GM23338 (cell line): ENCODE data around the gene FADD. TPM values are rescaled to one million over a fixed set of nuclear protein-coding genes. Genes with fewer than 3 reads are reported as not detected.
"Not testable (repeated sequence)": the region's sequence is repeated elsewhere in the genome, so short reads cannot be mapped to it uniquely, and the experiment has no call there.

ENCODE experiments used
- ATAC-seq: fragments of 200-7000 bp; cut with Tn5 transposase; 3 replicates; pipeline ENCODE4 v1.9.1; 2020
- DNase-seq: peaks from one replicate; pipeline ENCODE4 v3.0.0-alpha.2; 2015; ENCODE audit warnings: low spot score
- H2AFZ ChIP-seq: fragments of 200-600 bp; sonication (generic); 2 replicates; pipeline ENCODE4 v1.8.0; 2016; ENCODE audit warnings: antibody characterized with exemption, mild to moderate bottlenecking, moderate library complexity
- H3F3A ChIP-seq: fragments of 200-600 bp; sonication (generic); replicated peaks from 2 replicates; pipeline ENCODE4 v1.8.0; 2017; ENCODE audit warnings: antibody characterized with exemption, mixed run types, low read depth
- H3K27ac ChIP-seq: fragments of 200-600 bp; sonication (generic); 2 replicates; pipeline ENCODE4 v1.6.1; 2016; ENCODE audit warnings: low read depth
- H3K27me3 ChIP-seq: fragments of 200-600 bp; sonication (generic); 2 replicates; pipeline ENCODE4 v1.8.0; 2016; ENCODE audit warnings: mild to moderate bottlenecking, mixed run types, moderate library complexity; ENCODE audit not compliant: insufficient read depth
- H3K36me3 ChIP-seq: fragments of 200-600 bp; sonication (generic); 2 replicates; pipeline ENCODE4 v1.8.0; 2016; ENCODE audit warnings: mild to moderate bottlenecking; ENCODE audit not compliant: insufficient read depth
- H3K4me1 ChIP-seq: fragments of 200-600 bp; sonication (generic); 2 replicates; pipeline ENCODE4 v1.8.0; 2016; ENCODE audit warnings: mild to moderate bottlenecking, moderate library complexity; ENCODE audit not compliant: insufficient read depth
- H3K4me2 ChIP-seq: fragments of 200-600 bp; sonication (generic); 2 replicates; pipeline ENCODE4 v1.7.1; 2017; ENCODE audit warnings: mixed run types
- H3K4me3 ChIP-seq: fragments of 200-600 bp; sonication (generic); 2 replicates; pipeline ENCODE4 v1.6.1; 2016; ENCODE audit warnings: mixed run types
- H3K79me2 ChIP-seq: fragments of 200-600 bp; sonication (generic); replicated peaks from 2 replicates; pipeline ENCODE4 v1.8.0; 2017; ENCODE audit warnings: mild to moderate bottlenecking; ENCODE audit not compliant: insufficient read depth
- H3K9me2 ChIP-seq: fragments of 200-600 bp; sonication (generic); 2 replicates; pipeline ENCODE4 v1.8.0; 2017; ENCODE audit not compliant: insufficient read depth
- H4K20me1 ChIP-seq: fragments of 200-600 bp; sonication (generic); replicated peaks from 2 replicates; pipeline ENCODE4 v1.8.0; 2017; ENCODE audit warnings: mild to moderate bottlenecking; ENCODE audit not compliant: insufficient read depth
- H3K27ac Mint-ChIP-seq: 2 replicates; pipeline ENCODE4 v1.8.0; 2020; ENCODE audit warnings: inconsistent platforms, mild to moderate bottlenecking, moderate library complexity, mixed read lengths
- H3K27me3 Mint-ChIP-seq: 3 replicates; pipeline ENCODE4 v1.8.0; 2022; ENCODE audit warnings: low read depth, mild to moderate bottlenecking, moderate library complexity, mixed read lengths, inconsistent platforms; ENCODE audit not compliant: insufficient read depth, poor library complexity
- H3K36me3 Mint-ChIP-seq: 3 replicates; pipeline ENCODE4 v1.8.0; 2021; ENCODE audit warnings: low read depth, mild to moderate bottlenecking, inconsistent platforms, moderate library complexity, mixed read lengths
- H3K4me1 Mint-ChIP-seq: 3 replicates; pipeline ENCODE4 v1.8.0; 2020; ENCODE audit warnings: mild to moderate bottlenecking, inconsistent platforms, mixed read lengths
- H3K4me3 Mint-ChIP-seq: 3 replicates; pipeline ENCODE4 v1.8.0; 2021; ENCODE audit warnings: moderate library complexity, mild to moderate bottlenecking, inconsistent platforms, mixed read lengths
- H3K9me3 Mint-ChIP-seq: 3 replicates; pipeline ENCODE4 v1.8.0; 2020; ENCODE audit warnings: moderate library complexity, mild to moderate bottlenecking, inconsistent platforms, mixed read lengths
- EZH2phosphoT487 ChIP-seq: fragments of 200-600 bp; sonication (generic); IDR thresholded peaks from one replicate; pipeline ENCODE4 v1.8.1; 2018; ENCODE audit warnings: antibody characterized with exemption; ENCODE audit not compliant: unreplicated experiment
- JUNB ChIP-seq: IDR thresholded peaks from one replicate; pipeline ENCODE4 v1.6.1; 2016; ENCODE audit warnings: antibody characterized with exemption; ENCODE audit not compliant: unreplicated experiment
- REST ChIP-seq: IDR thresholded peaks from one replicate; pipeline ENCODE4 v1.6.1; 2018; ENCODE audit warnings: antibody characterized with exemption; ENCODE audit not compliant: unreplicated experiment
- ZNF331 ChIP-seq: fragments of 250-450 bp; sonication (Bioruptor Pico); IDR thresholded peaks from 2 replicates; pipeline ENCODE4 v1.5.0; 2020; ENCODE audit warnings: low read depth, mild to moderate bottlenecking, moderate library complexity
- polyA plus RNA-seq: library from polyadenylated mRNA; unstranded; fragments of >200 nt; fragmentation: Nextera tagmentation; extraction: Ambion mirVana; gene quantifications from 2 replicates; pipeline ENCODE4 v1.2.1, GENCODE V29; 2016
- total RNA-seq: library from RNA; depleted of rRNA; stranded (reverse); fragments of >200 nt; shearing (Covaris generic); gene quantifications from 2 replicates; pipeline ENCODE4 v1.2.3, GENCODE V29; 2014

The FADD gene
- total and polyA plus RNA-seq, 2 experiments from 2014 or later: 19.7 to 65.8 TPM

- ATAC-seq: no peak
Measured at GRCh38 chr11:70200212-70200844, 2.8 kb upstream of the FADD start.

GRCh38 chr11:70201047-70201446 lies 2.0 kb upstream of the FADD start:
- H2AFZ ChIP-seq, H3K4me2 ChIP-seq, H3K4me3 ChIP-seq, H3K36me3 ChIP-seq, H3K27ac ChIP-seq, H3K9me3 Mint-ChIP-seq, H3K4me3 Mint-ChIP-seq, H3F3A ChIP-seq, DNase-seq, H3K9me2 ChIP-seq, ATAC-seq, H3K27me3 ChIP-seq, H3K27ac Mint-ChIP-seq: not testable (repeated sequence)
- Mint-ChIP-seq H3K36me3 (peaks cover 21% of the 10 kb centered on the region), H3K27me3 (peaks cover 20% of the 10 kb centered on the region), H3K4me1 (peaks cover 31% of the 10 kb centered on the region)
- peaks cover 26% of the 10 kb centered on the region for H3K79me2 ChIP-seq
- peaks cover 27% of the 10 kb centered on the region for H3K4me1 ChIP-seq
- peaks cover 18% of the 10 kb centered on the region for H4K20me1 ChIP-seq

More at GRCh38 chr11:70200212-70200844, 2.8 kb upstream of the FADD start:
- Histone ChIP-seq H3K36me3 (no peaks in the 10 kb centered on the region), H3K9me2 (no peaks in the 10 kb centered on the region), H3K27me3 (no peaks in the 10 kb centered on the region), H3K4me3 (no peak overlapping the region), H3K4me2 (no peak overlapping the region), H3K79me2 (peaks cover 19% of the 10 kb centered on the region), H4K20me1 (peaks cover 11% of the 10 kb centered on the region), H3K27ac (no peak overlapping the region), H3K4me1 (peaks cover 27% of the 10 kb centered on the region), H3F3A (0 out of 2 replicates have a peak, but pooled peaks cover 3% of the 10 kb centered on the region), H2AFZ (no peak overlapping the region)
- Mint-ChIP-seq H3K36me3 (peaks cover 14% of the 10 kb centered on the region), H3K27ac (no peak overlapping the region), H3K4me3 (no peak overlapping the region), H3K9me3 (peaks cover 4% of the 10 kb centered on the region), H3K27me3 (peaks cover 17% of the 10 kb centered on the region), H3K4me1 (peaks cover 24% of the 10 kb centered on the region)
- DNase-seq: no peak
- TF ChIP-seq JUNB (no peak), EZH2phosphoT487 (no peak), ZNF331 (CRISPR knock-in tag) (no peak), REST (no peak)
